ENCODE results near the gene NECTIN3.

NECTIN3 gene, protein sequence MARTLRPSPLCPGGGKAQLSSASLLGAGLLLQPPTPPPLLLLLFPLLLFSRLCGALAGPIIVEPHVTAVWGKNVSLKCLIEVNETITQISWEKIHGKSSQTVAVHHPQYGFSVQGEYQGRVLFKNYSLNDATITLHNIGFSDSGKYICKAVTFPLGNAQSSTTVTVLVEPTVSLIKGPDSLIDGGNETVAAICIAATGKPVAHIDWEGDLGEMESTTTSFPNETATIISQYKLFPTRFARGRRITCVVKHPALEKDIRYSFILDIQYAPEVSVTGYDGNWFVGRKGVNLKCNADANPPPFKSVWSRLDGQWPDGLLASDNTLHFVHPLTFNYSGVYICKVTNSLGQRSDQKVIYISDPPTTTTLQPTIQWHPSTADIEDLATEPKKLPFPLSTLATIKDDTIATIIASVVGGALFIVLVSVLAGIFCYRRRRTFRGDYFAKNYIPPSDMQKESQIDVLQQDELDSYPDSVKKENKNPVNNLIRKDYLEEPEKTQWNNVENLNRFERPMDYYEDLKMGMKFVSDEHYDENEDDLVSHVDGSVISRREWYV
- 7.8 to 17.5 (median 12.2) reads per million in 4 donors for total RNA-seq

DNA sequence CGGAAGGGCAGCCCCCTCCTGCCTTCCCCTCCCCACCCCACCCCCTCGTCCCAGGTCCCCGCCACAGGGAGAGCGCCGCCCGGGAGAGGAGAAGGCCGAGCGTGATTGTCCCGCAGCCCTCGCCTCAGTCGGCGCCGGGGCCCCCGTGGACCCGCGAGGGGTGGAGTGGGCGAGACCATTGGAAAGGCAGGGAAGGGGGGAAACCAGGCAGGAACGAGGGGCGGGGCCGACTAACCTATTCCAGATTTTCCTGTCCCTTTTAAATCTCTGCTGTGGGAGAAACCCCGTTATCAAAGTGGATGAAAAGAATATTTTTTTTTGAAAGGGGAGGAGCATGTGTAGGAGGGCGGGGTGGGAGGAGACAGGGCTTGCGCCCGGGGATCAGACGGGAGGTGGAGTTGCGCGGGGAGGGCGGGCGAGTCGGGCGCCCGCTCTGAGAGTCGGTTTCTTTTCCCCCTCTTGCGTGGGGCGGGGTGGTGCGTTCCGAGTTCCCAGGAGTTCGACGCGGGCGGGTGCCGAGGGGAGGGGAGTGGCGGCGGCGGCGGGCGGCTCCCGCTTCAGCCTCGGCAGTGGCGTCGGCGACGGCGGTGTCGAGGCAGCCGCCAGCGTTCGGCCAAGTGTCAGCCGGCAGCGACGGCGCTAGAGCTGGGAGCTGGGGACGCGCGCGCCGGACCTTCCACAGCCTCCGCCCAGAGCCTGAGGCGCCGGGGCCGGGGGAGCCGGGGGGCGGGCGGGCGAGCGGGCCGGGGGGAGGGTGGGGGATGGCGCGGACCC is at the start of gene NECTIN3:
NECTIN3 (plus strand) TSS at position 560 of the 774 bp plus-strand sequence; CDS start at position 762, 202 bp downstream.
- DNase-seq = peak; percentile 79 to 87 (median 85)

DNA sequence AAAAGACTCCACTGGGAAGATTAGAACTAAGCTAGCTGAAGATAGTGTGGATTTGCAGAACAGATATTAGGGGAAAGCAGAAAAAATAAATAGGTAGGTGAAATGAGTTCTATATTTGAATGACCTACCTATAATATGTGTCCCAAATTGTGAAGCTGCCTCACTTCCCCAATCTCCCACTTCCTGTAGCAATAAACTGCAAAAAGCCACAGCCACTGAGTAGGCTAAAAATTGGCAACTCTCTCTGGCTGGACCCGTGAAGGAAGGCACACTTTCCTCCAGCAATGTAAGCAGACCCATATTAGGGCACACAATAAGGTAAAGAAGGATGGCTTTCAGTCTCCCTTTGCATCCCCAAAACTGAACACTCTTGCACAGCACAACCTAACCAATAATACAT is 43.7 kb upstream of the NECTIN3 start:
- DNase-seq = no peak

DNA sequence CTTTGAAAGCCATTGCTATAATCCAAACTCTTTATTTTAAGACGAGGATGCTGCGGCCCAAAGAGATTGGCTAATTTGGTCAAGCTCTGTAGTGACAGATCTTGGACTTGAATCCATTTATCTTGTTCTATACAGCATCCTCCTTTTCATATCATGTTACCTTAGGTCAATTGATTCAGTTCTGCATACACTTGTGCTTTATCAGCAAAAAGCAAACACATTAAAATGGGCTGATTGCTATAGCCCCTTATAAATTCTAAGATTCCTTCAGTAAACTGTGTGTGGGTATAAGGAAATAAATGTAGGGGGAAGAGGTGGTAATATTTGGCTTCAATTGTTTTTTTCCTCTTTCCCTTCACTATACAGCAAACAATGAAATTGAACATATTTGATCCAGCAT is 40.1 kb upstream of the NECTIN3 start:
- DNase-seq = no peak

DNA sequence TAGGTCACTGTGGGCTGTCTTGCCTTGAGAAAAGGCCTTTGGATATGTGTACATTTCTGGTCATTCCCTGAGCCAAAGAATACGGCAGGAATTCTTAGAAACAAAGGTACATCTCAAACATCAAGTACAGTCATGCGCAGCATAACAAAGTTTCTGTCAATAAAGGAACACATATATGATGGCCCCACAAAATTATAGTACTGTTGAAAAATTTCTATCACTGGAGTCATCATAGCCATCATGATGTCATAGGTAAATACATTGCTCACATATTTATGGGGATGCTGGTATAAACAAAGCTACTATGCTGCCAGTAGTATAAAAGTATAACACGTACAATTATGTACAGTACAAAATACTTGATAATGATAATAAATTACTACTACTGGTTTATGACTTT is 38.9 kb upstream of the NECTIN3 start:
- no peak for DNase-seq

DNA sequence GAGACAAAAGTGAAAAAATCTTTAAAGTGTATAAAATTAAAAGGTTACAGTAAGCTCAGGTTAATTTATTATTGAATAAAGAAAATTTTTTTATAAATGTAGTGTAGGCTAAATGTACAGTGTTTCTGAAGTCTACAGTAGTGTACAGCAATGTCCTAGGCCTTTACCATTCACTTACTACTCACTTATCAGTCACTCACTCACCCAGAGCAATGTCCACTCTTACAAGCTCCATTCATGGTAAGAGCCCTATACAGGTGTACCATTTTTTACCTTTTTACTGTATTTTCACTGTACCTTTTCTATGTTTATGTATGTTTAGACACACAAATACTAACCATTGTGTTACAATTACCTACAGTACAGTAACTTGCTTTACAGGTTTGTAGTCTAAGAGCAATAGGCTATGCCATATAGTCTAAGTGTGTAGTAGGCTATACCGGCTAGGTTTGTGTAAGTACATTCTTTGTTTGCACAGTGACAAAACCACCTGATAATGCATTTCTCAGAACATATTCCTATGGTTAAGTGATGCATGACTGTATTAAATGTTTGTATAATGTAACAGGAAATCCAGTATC is 38.1 kb upstream of the NECTIN3 start:
- no peak for DNase-seq

DNA sequence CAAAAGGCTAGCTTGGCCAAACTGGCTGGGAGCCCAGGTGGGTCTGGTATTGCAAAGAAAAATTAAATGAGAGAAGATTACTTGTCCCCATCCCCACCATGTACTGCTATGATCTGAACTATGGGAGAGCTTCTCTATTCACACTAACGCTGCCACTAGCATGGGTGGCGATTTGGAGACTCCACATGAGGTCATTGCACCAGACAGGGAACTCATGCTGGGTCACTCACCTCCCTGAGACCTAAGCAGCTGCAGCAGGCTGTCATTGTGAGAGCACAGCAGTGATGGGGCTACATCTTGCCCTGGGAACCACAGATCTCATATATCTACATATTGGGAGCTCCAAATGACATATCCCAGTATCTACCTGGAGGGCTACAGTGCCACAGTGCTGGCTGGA is 36.3 kb upstream of the NECTIN3 start:
- no peak for DNase-seq

DNA sequence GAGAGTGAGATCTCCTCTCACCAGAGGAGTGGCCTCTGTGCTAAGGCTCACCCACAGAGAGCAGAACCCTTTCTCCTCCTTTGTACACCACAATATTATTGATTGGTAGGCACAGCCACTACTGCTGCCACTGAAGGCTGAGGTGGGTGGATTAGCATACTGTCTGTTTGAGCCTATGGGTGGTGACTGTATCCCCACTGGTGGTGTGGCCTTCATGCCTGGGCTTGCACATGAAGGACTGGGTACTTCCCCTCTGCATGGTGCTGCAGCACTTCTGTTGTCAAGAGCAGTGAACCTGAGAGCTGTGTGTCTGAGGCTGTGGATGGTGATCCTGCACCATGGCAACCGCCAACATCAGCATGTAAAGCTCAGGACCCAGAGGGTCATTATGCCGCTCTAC is 35.7 kb upstream of the NECTIN3 start:
- DNase-seq = no peak

DNA sequence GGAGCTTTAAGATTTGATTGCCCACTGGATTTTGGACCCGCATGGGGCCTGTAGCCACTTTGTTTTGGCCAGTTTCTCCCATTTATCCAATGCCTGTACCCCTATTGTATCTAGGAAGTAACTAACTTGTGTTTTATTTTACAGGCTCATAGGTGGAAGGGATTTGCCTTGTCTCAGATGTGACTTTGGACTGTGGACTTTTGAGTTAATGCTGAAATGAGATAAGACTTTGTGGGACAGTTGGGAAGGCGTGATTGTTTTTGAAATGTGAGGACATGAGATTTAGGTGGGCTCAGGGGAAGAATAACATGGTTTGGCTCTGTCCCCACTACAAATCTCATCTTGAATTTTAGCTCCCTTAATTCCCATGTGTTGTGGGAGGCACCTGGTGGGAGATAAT is 30.7 kb upstream of the NECTIN3 start:
- no peak for DNase-seq

DNA sequence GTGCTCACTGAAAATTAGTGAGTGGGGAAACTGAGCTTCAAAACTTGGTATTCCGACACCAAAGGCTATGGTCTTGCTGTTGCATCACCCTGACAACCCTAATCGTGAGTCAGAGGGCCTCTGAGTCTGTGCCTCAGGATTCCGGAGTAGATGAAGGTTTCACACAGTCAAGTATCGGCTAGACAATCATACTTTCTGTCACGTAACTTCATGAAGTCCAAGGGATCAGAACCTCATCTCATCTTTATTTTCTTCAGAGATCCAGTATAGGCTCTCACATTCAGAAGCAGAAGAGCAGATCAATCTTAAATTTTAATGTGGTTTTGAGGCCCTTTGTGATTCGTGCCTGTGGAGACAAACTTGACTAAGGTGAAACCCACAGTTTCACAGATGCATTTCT is 26.1 kb upstream of the NECTIN3 start:
- peak in 1 of 5 donors; percentile 10 for DNase-seq

DNA sequence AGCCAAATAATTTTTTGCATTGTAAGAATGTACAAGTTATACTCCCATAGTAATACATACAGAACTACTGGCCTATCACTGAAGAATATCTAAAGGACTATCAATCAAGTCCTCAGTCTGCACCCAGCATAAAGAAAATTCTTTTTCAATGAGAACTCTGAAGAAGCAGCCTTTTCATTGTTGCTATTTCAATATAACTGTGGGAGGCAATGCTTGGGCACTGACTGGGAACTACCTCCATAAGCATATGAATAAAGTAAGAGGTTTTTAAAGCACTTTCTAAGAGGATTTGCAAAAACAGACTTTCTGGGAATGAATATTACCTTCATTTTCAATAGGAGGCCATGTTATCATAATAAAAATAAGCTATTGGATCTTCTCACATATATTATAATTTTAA is 24.6 kb upstream of the NECTIN3 start:
- DNase-seq = no peak

DNA sequence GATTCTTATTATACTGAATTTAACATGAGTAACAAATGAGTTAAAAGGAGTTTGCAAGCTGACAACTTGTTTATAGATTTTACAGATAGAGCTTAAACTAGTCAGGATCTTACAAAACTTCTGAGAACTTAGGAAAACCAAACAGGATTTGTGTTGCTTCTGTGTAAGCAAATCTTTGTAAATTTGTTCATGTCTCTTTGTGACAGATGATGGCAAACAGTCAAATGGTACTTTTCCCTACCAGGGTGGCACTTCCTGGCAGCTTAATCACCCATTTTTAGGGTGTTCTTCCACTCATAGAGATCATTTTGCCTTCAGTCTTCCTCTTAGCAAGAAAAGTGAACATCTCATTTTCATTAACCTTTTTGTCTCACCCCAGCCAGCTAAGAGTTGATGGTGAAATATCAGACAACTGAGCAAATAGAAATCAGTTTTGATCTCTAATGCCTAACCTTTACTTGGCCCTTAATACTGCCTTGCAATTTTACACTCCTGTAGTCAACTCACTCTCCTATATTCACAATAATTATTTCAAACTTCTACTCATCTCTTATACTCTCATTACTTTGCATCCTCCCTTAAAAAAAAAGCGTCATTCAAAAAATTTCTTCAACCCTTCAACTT is 23.7 kb upstream of the NECTIN3 start:
- DNase-seq = peak in 1 of 5 donors; percentile 4

DNA sequence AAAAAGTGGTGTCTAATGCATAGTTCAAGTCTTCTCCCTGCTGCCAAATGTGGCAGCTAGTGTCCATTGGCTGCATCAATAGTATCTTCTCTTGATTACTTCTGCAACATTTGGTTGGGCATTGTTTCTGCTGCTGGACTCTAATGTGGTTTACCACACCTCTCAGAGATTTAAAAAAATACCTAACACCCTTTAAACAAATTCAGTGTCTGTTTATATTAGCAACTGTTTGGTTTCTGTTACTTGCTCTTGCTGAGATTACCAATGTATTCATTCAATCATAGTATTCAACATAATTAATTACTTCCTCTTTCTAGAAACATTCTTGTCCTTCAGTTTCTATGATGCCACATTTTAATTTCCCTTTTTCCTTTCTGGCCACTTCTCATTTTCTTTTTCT is 20.3 kb upstream of the NECTIN3 start:
- no peak for DNase-seq

DNA sequence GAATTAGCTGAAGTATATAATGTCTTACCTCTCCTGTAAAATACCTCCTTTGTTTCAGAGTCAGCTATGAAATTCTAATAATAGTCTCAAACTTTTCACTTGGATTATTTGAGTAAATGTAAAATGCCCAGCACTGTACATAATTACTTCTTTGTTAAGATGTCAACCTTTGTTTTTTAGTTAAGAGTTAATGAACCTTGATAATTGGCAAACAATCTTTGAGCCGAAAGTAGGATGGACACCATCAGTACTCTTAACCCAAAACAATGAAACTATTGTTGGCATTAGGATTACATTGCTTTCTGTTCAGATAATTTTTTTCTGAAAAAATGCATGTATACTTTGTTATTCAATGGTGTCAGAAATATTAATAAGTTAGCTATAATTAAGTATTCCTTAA is 3.0 kb upstream of the NECTIN3 start:
- DNase-seq = no peak

DNA sequence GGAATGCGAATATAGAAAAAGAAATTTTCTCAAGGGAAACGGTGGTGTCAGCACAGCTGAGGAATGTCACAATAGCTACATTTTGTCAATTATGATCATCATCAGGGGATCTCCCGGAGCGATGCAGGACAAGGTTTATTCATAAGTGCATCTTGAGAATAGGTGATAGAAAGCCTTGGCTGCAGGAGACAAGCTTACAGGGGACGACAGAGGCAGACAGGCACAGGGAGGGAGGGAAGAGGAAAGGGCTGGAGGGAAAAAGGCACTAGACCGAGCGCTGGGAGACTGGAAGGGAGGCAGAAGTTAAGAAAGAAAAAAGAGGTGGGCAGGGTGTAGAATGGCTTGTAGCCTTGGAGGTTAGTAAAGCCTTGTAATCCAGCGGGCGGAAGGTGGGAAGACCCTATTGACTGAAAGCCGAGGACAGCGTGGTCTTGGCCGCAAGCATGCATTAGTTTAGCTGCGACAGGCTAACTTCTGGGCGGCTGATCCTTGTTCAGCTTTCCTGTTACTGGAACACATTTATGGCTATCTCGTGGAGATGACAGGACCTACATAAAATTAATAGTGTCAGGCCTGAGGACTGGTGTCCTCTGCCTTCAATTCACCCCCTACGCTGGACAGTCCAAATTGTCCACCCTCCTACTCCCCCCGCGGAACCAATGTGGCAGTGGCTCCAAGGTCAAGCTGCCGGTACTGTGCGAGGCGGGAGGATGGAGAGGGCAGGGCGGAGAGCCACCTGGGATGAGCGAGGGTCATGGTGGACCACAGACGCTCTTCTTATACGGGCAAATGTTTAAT is 1.4 kb upstream of the NECTIN3 start:
- peak in 1 of 5 donors; percentile 3 for DNase-seq

DNA sequence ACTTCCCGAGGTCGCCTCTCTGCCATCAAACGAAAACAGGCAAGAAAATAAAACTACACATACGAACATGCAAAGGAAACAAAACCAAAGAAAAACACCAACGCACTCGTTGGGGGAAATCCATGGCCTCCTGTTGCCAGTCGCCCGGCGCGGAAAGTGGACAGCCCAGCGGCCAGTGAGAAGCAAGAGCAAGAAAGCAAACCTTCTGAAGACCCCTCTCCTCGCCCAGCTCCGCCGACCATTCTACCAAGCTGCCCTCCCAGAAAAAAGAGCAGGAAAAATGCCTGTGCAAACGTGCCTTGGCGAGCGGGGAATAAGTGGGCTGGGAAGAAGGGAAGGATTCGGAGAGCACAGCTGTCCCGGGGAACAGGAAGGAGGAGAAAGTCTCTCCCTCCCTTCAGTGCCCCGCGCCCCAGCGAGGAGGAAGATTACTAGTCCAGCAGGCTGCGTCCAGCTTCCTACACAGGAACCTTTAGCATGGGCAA is 802 bp upstream of the NECTIN3 start:
- peak in 2 of 5 donors; percentile 4 to 5 for DNase-seq

DNA sequence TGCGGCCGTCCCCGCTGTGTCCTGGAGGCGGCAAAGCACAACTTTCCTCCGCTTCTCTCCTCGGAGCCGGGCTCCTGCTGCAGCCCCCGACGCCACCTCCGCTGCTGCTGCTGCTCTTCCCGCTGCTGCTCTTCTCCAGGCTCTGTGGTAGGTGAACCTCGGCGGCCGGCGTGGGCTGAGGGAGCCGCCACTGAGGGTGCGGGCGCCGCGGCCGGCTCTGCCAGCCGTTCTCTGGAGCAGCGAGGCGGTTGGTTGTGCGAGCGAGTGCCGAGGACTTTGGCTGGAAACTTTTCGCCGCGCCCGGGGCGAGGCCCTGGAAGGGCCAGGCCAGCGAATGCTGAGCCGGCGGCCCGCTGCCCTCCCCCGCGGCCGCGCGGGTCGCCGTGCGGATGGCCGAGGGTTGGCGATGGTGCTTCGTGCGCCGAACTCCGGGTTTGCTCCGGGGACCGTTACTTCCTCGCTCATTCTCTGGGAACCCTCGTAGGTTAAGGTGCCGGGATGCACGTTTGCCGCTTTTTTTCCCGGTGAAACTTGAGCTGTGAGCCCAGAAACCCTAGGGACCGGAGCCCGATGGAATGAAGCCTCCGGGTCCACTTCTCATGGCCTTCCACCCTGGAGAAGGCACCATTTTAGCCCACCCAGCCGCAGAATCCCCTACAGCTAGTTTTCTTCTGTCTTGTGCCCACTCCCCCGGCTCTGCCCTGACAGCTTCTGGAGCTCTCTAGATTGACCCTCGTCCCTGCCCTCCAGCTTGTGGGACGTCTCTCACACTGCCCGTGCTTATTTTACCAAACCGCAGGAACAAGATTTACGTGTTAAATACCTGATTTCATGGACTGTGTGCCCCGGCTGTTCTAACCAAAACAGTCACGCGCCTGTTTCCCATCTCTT is 660 bp downstream of the NECTIN3 start:
- DNase-seq = peak in 3 of 5 donors; percentile 5 to 20 (median 15)

DNA sequence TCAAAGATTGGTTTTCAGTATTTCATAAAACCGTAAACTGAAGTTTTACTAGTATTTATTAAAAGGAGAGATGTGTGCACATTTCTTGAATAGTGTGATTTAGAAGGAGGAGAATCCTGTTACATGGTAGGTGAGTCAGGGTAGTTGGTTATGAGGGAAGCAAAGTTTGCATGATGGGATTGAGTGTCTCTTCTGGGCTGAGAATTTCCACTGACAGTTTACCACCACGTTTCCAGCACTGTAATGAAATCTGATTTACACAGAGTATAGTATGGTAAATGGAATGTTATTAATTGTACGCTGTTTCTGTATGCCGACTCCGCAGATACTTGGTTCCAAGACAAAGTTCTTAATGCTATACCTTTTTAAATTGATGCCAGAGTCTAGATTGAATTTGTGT is 1.6 kb downstream of the NECTIN3 start:
- DNase-seq = no peak

DNA sequence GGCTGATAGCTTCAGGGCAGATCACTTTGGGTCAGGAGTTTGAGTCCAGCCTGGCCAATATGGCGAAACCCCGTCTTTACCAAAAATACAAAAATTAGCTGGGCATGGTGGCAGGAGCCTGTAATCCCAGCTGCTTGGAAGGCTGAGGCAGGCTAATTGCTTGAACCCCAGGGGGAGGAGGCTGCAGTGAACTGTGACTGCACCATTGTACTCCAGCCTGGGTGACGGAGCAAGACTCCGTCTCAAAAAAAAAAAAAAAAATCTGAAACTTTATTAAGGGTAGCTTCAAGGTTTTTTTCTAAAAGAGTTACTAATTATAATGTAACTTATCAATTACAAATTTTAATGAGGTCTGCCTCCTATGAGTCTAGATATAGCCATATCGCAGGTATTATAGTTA is 5.1 kb downstream of the NECTIN3 start:
- no peak for DNase-seq

DNA sequence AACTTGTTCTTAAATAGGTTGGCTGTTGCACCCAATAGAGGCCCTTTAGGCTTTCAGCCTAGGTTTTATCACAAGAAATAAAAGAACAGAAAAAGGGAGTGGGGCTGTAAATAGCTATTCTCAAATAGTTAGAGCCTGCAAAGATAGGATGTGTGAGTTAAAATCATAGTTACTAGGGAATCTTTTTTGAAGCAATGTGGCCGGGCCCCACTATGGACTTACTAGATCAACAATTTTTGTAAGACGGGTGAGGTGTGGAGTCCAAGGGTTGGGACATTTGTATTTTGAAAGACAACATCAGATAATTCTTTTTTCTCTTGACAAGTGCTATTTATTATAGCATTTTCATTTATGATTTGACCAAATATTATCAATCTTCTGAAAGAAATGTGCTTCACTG is 5.8 kb downstream of the NECTIN3 start:
- no peak for DNase-seq

DNA sequence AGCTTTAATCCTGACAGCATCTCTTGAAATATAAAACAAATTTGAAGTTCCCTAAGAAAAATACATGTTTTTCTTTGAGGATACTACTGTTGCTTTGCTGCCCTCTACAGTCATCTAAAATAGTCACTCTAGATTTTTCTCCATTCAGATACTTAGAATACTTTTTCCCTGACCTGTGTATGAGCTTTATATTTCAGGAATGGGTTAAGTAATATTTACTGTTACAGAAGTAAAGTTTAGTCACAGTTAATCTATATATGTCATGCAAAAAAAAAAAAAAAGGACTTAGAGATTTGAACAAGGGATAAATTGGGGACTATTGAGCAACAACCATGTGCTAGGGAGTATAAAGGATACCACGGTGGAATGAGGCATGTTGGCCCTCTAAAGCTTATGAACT is 8.8 kb downstream of the NECTIN3 start:
- no peak for DNase-seq

Data from T-helper 1 cell (primary cell).